HepG2 (cell line): ENCODE measurements around the gene CCDC85C. TPM values are rescaled to one million over a fixed set of nuclear protein-coding genes. Genes with fewer than 3 reads are reported as not detected.

ENCODE experiments used
- AGO1 ChIP-seq: fragments of 200-400 bp; formaldehyde crosslinking; IDR thresholded peaks from 2 replicates; pipeline ENCODE4 v1.6.1; 2017; ENCODE audit warnings: mild to moderate bottlenecking, low read depth, low read length, moderate library complexity; ENCODE audit not compliant: poor library complexity, severe bottlenecking
- BHLHE40 ChIP-seq: IDR thresholded peaks from 2 replicates; pipeline ENCODE4 v1.6.1; 2011; ENCODE audit warnings: low read length, improper control_type of control experiment
- GATAD2A ChIP-seq: IDR thresholded peaks from 2 replicates; pipeline ENCODE4 v1.6.1; 2016
- HDAC2 ChIP-seq: sonication (generic); formaldehyde crosslinking; IDR thresholded peaks from 2 replicates; pipeline ENCODE4 v1.4.0; 2020; ENCODE audit warnings: missing genetic modification reagents
- JUN ChIP-seq: sonication (generic); formaldehyde crosslinking; IDR thresholded peaks from 2 replicates; pipeline ENCODE4 v1.4.0; 2020; ENCODE audit warnings: mild to moderate bottlenecking, missing genetic modification reagents
- MAFK ChIP-seq, 2 experiments: IDR thresholded peaks in 1 of 2; conservative IDR thresholded peaks in 1 of 2; 2 replicates each; pipeline ENCODE4 v1.6.1; 2011; ENCODE audit warnings: improper control_type of control experiment in 2 of 2, low read length in 2 of 2
- MXI1 ChIP-seq: IDR thresholded peaks from 3 replicates; pipeline ENCODE4 v1.6.1; 2012; ENCODE audit warnings: low read depth, low read length, inconsistent platforms, borderline replicate concordance
- NFKB2 ChIP-seq: sonication (generic); formaldehyde crosslinking; IDR thresholded peaks from 2 replicates; pipeline ENCODE4 v1.4.0; 2020; ENCODE audit warnings: missing genetic modification reagents, borderline replicate concordance
- SALL1 ChIP-seq: sonication (generic); formaldehyde crosslinking; IDR thresholded peaks from 2 replicates; pipeline ENCODE4 v1.8.0; 2022; ENCODE audit warnings: mild to moderate bottlenecking, missing genetic modification reagents
- TEAD3 ChIP-seq: optimal IDR thresholded peaks from 2 replicates; pipeline ENCODE3; 2016; ENCODE audit warnings: borderline replicate concordance
- THAP11 ChIP-seq: IDR thresholded peaks from 2 replicates; pipeline ENCODE4 v1.6.1; 2016; ENCODE audit warnings: missing biosample characterization, missing genetic modification reagents
- ZBTB10 ChIP-seq: sonication (generic); formaldehyde crosslinking; IDR thresholded peaks from 2 replicates; pipeline ENCODE4 v1.4.0; 2020; ENCODE audit warnings: missing genetic modification reagents, borderline replicate concordance
- ZNF12 ChIP-seq: sonication (generic); formaldehyde crosslinking; IDR thresholded peaks from 2 replicates; pipeline ENCODE4 v1.5.0; 2020; ENCODE audit warnings: missing genetic modification reagents
- ZNF282 ChIP-seq: fragments of 450-650 bp; IDR thresholded peaks from 2 replicates; pipeline ENCODE4 v1.6.1; 2018; ENCODE audit not compliant: partially characterized antibody
- ZSCAN31 ChIP-seq: sonication (generic); formaldehyde crosslinking; IDR thresholded peaks from 2 replicates; pipeline ENCODE4 v1.5.0; 2020; ENCODE audit warnings: low read depth, mild to moderate bottlenecking, missing genetic modification reagents
- polyA plus RNA-seq, 8 experiments: library from polyadenylated mRNA; depleted of rRNA in 3 of 8; stranded (reverse) in 7 of 8; unstranded in 1 of 8; fragments of >200 nt; fragmentation: Illumina TruSeq in 4 of 8; extraction: Trizol in 4 of 8; gene quantifications; 2 replicates each; pipeline versions ENCODE4 v1.2.1 to v1.2.3, GENCODE V29; 2011 to 2016; ENCODE audit warnings: low read depth in 4 of 8, missing spikeins in 1 of 8, mixed read lengths in 1 of 8; ENCODE audit not compliant: insufficient read depth in 1 of 8
- total RNA-seq, 5 experiments: library from RNA; depleted of rRNA; stranded (reverse); fragments of >200 nt; fragmentation: Illumina TruSeq; extraction: Trizol; gene quantifications; 2 replicates each; pipeline ENCODE4 v1.2.3, GENCODE V29; 2016; ENCODE audit warnings: low read depth in 1 of 5
- TF ChIP-seq, protein P1 (sequence below): conservative IDR thresholded peaks from 2 replicates; pipeline ENCODE4 v1.6.1; 2018; ENCODE audit warnings: missing genetic modification reagents

The CCDC85C gene
- total and polyA plus RNA-seq, 2 of the 13 experiments (the other 11 are each of a cell fraction or from before 2014, with no cell fraction given) = 18.8 to 43.8 TPM

GRCh38 chr14:99562856-99563748 lies 40.9 kb downstream of the CCDC85C start (continued):
- TF ChIP-seq THAP11 (CRISPR knock-in tag) (peak; percentile 62; the same call in 1 of the 2 replicates), JUN (CRISPR knock-in tag) (no peak), ZNF282 (no peak), HDAC2 (CRISPR knock-in tag) (peak; percentile 85; the same call in 1 of the 2 replicates), MXI1 (peak; percentile 79; the same call in 1 of the 3 replicates), AGO1 (peak; percentile 39), ZBTB10 (no peak), NFKB2 (CRISPR knock-in tag) (no peak), SALL1 (CRISPR knock-in tag) (peak; percentile 78), ZSCAN31 (CRISPR knock-in tag) (peak; percentile 88), BHLHE40 (0 out of 2 replicates have a peak, but pooled peaks have one; percentile 11), TEAD3 (CRISPR knock-in tag) (peak; percentile 87), GATAD2A (CRISPR knock-in tag) (peak; percentile 77), ZNF12 (CRISPR knock-in tag) (0 out of 2 replicates have a peak, but pooled peaks have one; percentile 41), MAFK (conservative IDR thresholded peaks at IDR 0.05 in 1 of 2, IDR thresholded peaks at IDR 0.05 in 1 of 2; ENCODE audit: low read length in 2 of 2) (no peak)
- TF ChIP-seq, protein P1, sequence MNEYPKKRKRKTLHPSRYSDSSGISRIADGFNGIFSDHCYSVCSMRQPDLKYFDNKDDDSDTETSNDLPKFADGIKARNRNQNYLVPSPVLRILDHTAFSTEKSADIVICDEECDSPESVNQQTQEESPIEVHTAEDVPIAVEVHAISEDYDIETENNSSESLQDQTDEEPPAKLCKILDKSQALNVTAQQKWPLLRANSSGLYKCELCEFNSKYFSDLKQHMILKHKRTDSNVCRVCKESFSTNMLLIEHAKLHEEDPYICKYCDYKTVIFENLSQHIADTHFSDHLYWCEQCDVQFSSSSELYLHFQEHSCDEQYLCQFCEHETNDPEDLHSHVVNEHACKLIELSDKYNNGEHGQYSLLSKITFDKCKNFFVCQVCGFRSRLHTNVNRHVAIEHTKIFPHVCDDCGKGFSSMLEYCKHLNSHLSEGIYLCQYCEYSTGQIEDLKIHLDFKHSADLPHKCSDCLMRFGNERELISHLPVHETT (CRISPR knock-in tag) = no peak
